ENCODE results near the gene CAB39L.

CAB39L gene

DNA sequence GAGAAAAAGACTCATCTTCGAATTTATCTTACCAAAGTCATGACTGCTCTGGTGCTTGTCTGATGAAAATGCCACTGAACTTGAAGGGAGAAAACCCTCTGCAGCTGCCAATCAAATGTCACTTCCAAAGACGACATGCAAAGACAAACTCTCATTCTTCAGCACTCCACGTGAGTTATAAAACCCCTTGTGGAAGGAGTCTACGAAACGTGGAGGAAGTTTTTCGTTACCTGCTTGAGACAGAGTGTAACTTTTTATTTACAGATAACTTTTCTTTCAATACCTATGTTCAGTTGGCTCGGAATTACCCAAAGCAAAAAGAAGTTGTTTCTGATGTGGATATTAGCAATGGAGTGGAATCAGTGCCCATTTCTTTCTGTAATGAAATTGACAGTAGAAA is 32.7 kb upstream of the CAB39L start:
- Histone ChIP-seq H3K79me2 (ENCODE audit: insufficient read depth, low read length) (no peaks in the 10 kb centered on the region), H3K4me3 (ENCODE audit: insufficient read depth, low read length, poor library complexity, severe bottlenecking) (no peak overlapping the region), H4K20me1 (ENCODE audit: low read depth, low read length) (no peaks in the 10 kb centered on the region), H3K27ac (ENCODE audit: low read depth, low read length) (no peak overlapping the region), H3K36me3 (ENCODE audit: low read length) (peaks cover 53% of the 10 kb centered on the region; the same call in 1 of the 2 replicates), H2AFZ (ENCODE audit: low read depth, low read length, severe bottlenecking) (no peak overlapping the region), H3K27me3 (ENCODE audit: low read length) (no peaks in the 10 kb centered on the region), H3K9me3 (ENCODE audit: insufficient read depth, low read length) (no peaks in the 10 kb centered on the region), H3K4me2 (ENCODE audit: low read depth, low read length, poor library complexity, severe bottlenecking) (no peak overlapping the region), H3K9me2 (replicated peaks; ENCODE audit: insufficient read depth, low read length) (no peaks in the 10 kb centered on the region), H3K9ac (ENCODE audit: low read length) (no peak overlapping the region), H3F3A (ENCODE audit: insufficient read depth) (no peaks in the 10 kb centered on the region)
- TF ChIP-seq, protein P1, sequence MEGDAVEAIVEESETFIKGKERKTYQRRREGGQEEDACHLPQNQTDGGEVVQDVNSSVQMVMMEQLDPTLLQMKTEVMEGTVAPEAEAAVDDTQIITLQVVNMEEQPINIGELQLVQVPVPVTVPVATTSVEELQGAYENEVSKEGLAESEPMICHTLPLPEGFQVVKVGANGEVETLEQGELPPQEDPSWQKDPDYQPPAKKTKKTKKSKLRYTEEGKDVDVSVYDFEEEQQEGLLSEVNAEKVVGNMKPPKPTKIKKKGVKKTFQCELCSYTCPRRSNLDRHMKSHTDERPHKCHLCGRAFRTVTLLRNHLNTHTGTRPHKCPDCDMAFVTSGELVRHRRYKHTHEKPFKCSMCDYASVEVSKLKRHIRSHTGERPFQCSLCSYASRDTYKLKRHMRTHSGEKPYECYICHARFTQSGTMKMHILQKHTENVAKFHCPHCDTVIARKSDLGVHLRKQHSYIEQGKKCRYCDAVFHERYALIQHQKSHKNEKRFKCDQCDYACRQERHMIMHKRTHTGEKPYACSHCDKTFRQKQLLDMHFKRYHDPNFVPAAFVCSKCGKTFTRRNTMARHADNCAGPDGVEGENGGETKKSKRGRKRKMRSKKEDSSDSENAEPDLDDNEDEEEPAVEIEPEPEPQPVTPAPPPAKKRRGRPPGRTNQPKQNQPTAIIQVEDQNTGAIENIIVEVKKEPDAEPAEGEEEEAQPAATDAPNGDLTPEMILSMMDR (IDR thresholded peaks at IDR 0.05; ENCODE audit: insufficient read depth, low read length, poor library complexity, severe bottlenecking): no peak
- no peak for TF ChIP-seq EZH2phosphoT487 (conservative IDR thresholded peaks at IDR 0.05; ENCODE audit: low read length)

DNA sequence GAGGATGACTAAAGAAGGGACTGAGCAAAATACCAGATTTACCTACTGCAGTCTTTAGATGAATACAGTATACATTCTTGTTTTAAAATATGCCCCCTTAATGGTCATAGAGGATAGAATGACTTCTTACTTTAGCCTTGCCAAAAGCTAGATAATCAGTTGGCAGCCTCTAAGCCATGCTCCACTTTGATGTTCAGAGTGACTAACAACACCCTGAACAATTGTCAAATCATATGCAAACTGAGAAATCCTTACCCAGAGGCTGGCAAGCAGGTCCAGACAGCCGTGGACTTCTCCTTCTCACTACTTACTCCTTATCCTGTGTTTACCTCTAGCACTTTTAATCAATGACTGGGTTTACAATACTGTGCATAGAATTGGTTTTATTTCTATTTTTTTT is 28.3 kb upstream of the CAB39L start:
- Histone ChIP-seq H3K27ac (ENCODE audit: low read depth, low read length) (no peak overlapping the region), H3F3A (ENCODE audit: insufficient read depth) (peaks cover 6% of the 10 kb centered on the region; the same call in 1 of the 2 replicates), H3K9me3 (ENCODE audit: insufficient read depth, low read length) (no peaks in the 10 kb centered on the region), H3K4me2 (ENCODE audit: low read depth, low read length, poor library complexity, severe bottlenecking) (no peak overlapping the region), H3K79me2 (ENCODE audit: insufficient read depth, low read length) (no peaks in the 10 kb centered on the region), H4K20me1 (ENCODE audit: low read depth, low read length) (no peaks in the 10 kb centered on the region), H3K4me3 (ENCODE audit: insufficient read depth, low read length, poor library complexity, severe bottlenecking) (no peak overlapping the region), H3K36me3 (ENCODE audit: low read length) (peaks cover 44% of the 10 kb centered on the region; the same call in 1 of the 2 replicates), H3K27me3 (ENCODE audit: low read length) (no peaks in the 10 kb centered on the region), H2AFZ (ENCODE audit: low read depth, low read length, severe bottlenecking) (no peak overlapping the region), H3K9ac (ENCODE audit: low read length) (no peak overlapping the region), H3K9me2 (replicated peaks; ENCODE audit: insufficient read depth, low read length) (no peaks in the 10 kb centered on the region)
- TF ChIP-seq, protein P1 (IDR thresholded peaks at IDR 0.05; ENCODE audit: insufficient read depth, low read length, poor library complexity, severe bottlenecking): no peak

DNA sequence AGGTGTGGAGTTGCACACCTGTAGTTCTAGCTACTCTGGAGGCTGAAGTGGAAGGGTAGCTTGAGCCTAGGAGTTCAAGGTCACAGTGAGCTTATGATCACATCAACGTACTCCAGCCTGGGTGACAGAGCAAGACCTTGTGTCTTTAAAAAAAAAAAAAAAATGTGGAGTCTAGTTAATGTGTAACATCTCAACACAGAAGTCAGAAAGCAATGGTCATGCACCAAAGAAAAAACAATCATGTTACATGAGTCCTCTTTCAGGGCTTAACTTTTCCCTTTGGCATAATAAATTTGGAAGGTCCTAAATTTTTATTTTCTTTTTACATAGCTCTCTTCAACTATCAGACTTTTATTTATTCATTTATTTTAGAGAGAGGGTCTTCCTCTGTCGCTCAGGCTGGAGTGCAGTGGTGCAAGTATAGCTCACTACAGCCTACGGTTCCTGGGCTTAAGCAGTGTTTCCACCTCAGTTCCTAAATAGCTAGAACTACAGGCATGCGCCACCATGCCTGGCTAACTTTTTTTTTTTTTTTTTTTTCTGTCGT is 22.5 kb upstream of the CAB39L start:
- Histone ChIP-seq H3K36me3 (ENCODE audit: low read length) (peaks cover 52% of the 10 kb centered on the region), H3K9me3 (ENCODE audit: insufficient read depth, low read length) (no peaks in the 10 kb centered on the region)
- TF ChIP-seq EZH2phosphoT487 (conservative IDR thresholded peaks at IDR 0.05; ENCODE audit: low read length): no peak
- TF ChIP-seq, protein P1 (IDR thresholded peaks at IDR 0.05; ENCODE audit: insufficient read depth, low read length, poor library complexity, severe bottlenecking): no peak

More for the DNA sequence above, 22.5 kb upstream of the CAB39L start:
- no peaks in the 10 kb centered on the region for H4K20me1 ChIP-seq (ENCODE audit: low read depth, low read length)
- H3K4me2 ChIP-seq (ENCODE audit: low read depth, low read length, poor library complexity, severe bottlenecking): no peak overlapping the region
- no peaks in the 10 kb centered on the region for H3K79me2 ChIP-seq (ENCODE audit: insufficient read depth, low read length)
- H2AFZ ChIP-seq (ENCODE audit: low read depth, low read length, severe bottlenecking): no peak overlapping the region
- H3K9me2 ChIP-seq (replicated peaks; ENCODE audit: insufficient read depth, low read length): no peaks in the 10 kb centered on the region
- no peak overlapping the region for H3K4me3 ChIP-seq (ENCODE audit: insufficient read depth, low read length, poor library complexity, severe bottlenecking)
- no peaks in the 10 kb centered on the region for H3K27me3 ChIP-seq (ENCODE audit: low read length)
- H3K9ac ChIP-seq (ENCODE audit: low read length): no peak overlapping the region
- no peak overlapping the region for H3K27ac ChIP-seq (ENCODE audit: low read depth, low read length)
- peaks cover 6% of the 10 kb centered on the region; the same call in 1 of the 2 replicates for H3F3A ChIP-seq (ENCODE audit: insufficient read depth)
